COR-L47 (cell line): ENCODE results near the gene TAS2R1.
"Not testable (repeated sequence)": the region's sequence is repeated elsewhere in the genome, so short reads cannot be mapped to it uniquely, and the experiment has no call there.

Source experiments
- DNase-seq: peaks from one replicate; lab custom pipeline; 2025; lab: John Stamatoyannopoulos, UW

TAS2R1 gene

GRCh38 chr5:9622971-9623421 is 7.2 kb downstream of the TAS2R1 start:
- DNase-seq, result no peak

- no peak for DNase-seq
Measured at GRCh38 chr5:9621379-9621903, 8.7 kb downstream of the TAS2R1 start.

- no peak for DNase-seq
Measured at GRCh38 chr5:9619331-9620092, 10.6 kb downstream of the TAS2R1 start.

GRCh38 chr5:9617739-9618504 is 12.2 kb downstream of the TAS2R1 start:
- no peak for DNase-seq

GRCh38 chr5:9617221-9617620 is 12.9 kb downstream of the TAS2R1 start:
- no peak for DNase-seq

- no peak for DNase-seq
Measured at GRCh38 chr5:9615331-9615730, 14.8 kb downstream of the TAS2R1 start.

- DNase-seq, result no peak
Measured at GRCh38 chr5:9613360-9613759, 16.8 kb downstream of the TAS2R1 start.

GRCh38 chr5:9610969-9611368 is 19.2 kb downstream of the TAS2R1 start:
- DNase-seq, result no peak

- no peak for DNase-seq
Measured at GRCh38 chr5:9610364-9610763, 19.8 kb downstream of the TAS2R1 start.

- no peak for DNase-seq
Measured at GRCh38 chr5:9608093-9608492, 22.1 kb downstream of the TAS2R1 start.

- no peak for DNase-seq
Measured at GRCh38 chr5:9605041-9605838, 24.9 kb downstream of the TAS2R1 start.

GRCh38 chr5:9604416-9604815 is 25.7 kb downstream of the TAS2R1 start:
- DNase-seq, result no peak

- DNase-seq, result no peak
Measured at GRCh38 chr5:9601055-9601739, 29.0 kb downstream of the TAS2R1 start.

GRCh38 chr5:9599391-9599790 is 30.8 kb downstream of the TAS2R1 start:
- DNase-seq, result no peak

GRCh38 chr5:9598329-9598728 is 31.8 kb downstream of the TAS2R1 start:
- DNase-seq, result not testable (repeated sequence)

- not testable (repeated sequence) for DNase-seq
Measured at GRCh38 chr5:9597322-9597721, 32.8 kb downstream of the TAS2R1 start.

GRCh38 chr5:9596824-9597223 is 33.3 kb downstream of the TAS2R1 start:
- DNase-seq, result no peak

GRCh38 chr5:9596171-9596780 is 33.9 kb downstream of the TAS2R1 start:
- no peak for DNase-seq

GRCh38 chr5:9594913-9595312 is 35.2 kb downstream of the TAS2R1 start:
- no peak for DNase-seq

GRCh38 chr5:9589049-9589835 is 40.9 kb downstream of the TAS2R1 start:
- DNase-seq, result no peak
